Common myeloid progenitor, CD34-positive (primary cell): ENCODE measurements around the gene CEACAM16.
A peak's percentile ranks its signal among the peaks of the same experiment; 100 is the strongest.
"Not testable (repeated sequence)": the region's sequence is repeated elsewhere in the genome, so short reads cannot be mapped to it uniquely, and the experiment has no call there.

ENCODE experiments used
- CTCF ChIA-PET: fragments of 350-600 bp; sonication (Branson Sonifier 250); formaldehyde crosslinking; loops from one replicate; lab custom pipeline; 2021; ENCODE audit warnings: antibody characterized with exemption; lab: Charles Lee
- POLR2A ChIA-PET: fragments of 350-600 bp; sonication (Branson Sonifier 250); formaldehyde crosslinking; loops from one replicate; lab custom pipeline; 2021; ENCODE audit warnings: antibody characterized with exemption; lab: Charles Lee
- DNase-seq, 3 donors: peaks; one replicate each; pipeline versions ENCODE4 v3.0.0 to v3.0.0-alpha.2; 2013
- H3K27ac ChIP-seq, 2 experiments: 1 replicate in 1 of 2; 2 replicates in 1 of 2; pipeline ENCODE4 v1.7.0; 2013; ENCODE audit warnings: inconsistent platforms in 2 of 2, low read length in 2 of 2, mild to moderate bottlenecking in 2 of 2, low read depth in 1 of 2, moderate library complexity in 1 of 2; ENCODE audit not compliant: severe bottlenecking in 2 of 2, insufficient read depth in 1 of 2, poor library complexity in 1 of 2
- H3K27me3 ChIP-seq, 5 experiments: replicated peaks in 2 of 5; 1 replicate in 3 of 5; 2 replicates in 2 of 5; pipeline versions ENCODE4 v1.6.1 to v1.7.0; 2013; ENCODE audit warnings: low read length in 4 of 5, mild to moderate bottlenecking in 2 of 5, moderate library complexity in 2 of 5, inconsistent platforms in 1 of 5; ENCODE audit not compliant: insufficient read depth in 5 of 5, control insufficient read depth in 4 of 5
- H3K36me3 ChIP-seq, 4 experiments: 1 replicate in 2 of 4; 2 replicates in 2 of 4; pipeline versions ENCODE4 v1.6.1 to v1.7.0; 2013; ENCODE audit warnings: low read length in 3 of 4, control low read depth in 1 of 4, mild to moderate bottlenecking in 1 of 4; ENCODE audit not compliant: control insufficient read depth in 4 of 4, insufficient read depth in 4 of 4
- H3K4me1 ChIP-seq, 4 experiments: 1 replicate in 3 of 4; 2 replicates in 1 of 4; pipeline versions ENCODE4 v1.6.1 to v1.7.1; 2013; ENCODE audit warnings: low read length in 3 of 4, mild to moderate bottlenecking in 3 of 4, control low read depth in 1 of 4, inconsistent platforms in 1 of 4, moderate library complexity in 1 of 4; ENCODE audit not compliant: control insufficient read depth in 4 of 4, insufficient read depth in 4 of 4; ENCODE audit errors: control extremely low read depth in 1 of 4
- H3K4me3 ChIP-seq, 7 experiments: 1 replicate in 4 of 7; 2 replicates in 3 of 7; pipeline versions ENCODE4 v1.5.1 to v1.7.0; 2013; ENCODE audit warnings: mild to moderate bottlenecking in 7 of 7, low read length in 6 of 7, moderate library complexity in 6 of 7, inconsistent platforms in 2 of 7, low read depth in 2 of 7, control low read depth in 1 of 7; ENCODE audit not compliant: insufficient read depth in 4 of 7, control insufficient read depth in 1 of 7; ENCODE audit errors: extremely low read depth in 1 of 7
- H3K9me3 ChIP-seq, 5 experiments: 1 replicate in 4 of 5; 2 replicates in 1 of 5; pipeline versions ENCODE4 v1.6.1 to v1.7.1; 2013; ENCODE audit warnings: low read length in 4 of 5, mild to moderate bottlenecking in 2 of 5, inconsistent platforms in 1 of 5, low read depth in 1 of 5, moderate library complexity in 1 of 5; ENCODE audit not compliant: control insufficient read depth in 4 of 5, insufficient read depth in 2 of 5; ENCODE audit errors: control extremely low read depth in 1 of 5
- WGBS: methylation state at CpG from one replicate; pipeline ENCODE4 v1.1.5; 2013; ENCODE audit not compliant: insufficient coverage; 5-methylcytosine and 5-hydroxymethylcytosine counted together

The CEACAM16 gene

GRCh38 chr19:44684396-44684795 is 14.6 kb upstream of the CEACAM16 start:
- DNase-seq, CTCF ChIA-PET, H3K36me3 ChIP-seq, H3K27ac ChIP-seq, H3K4me3 ChIP-seq, H3K9me3 ChIP-seq, H3K27me3 ChIP-seq, POLR2A ChIA-PET: not testable (repeated sequence)
- WGBS, result 76% methylated on average over 2 of the region's 3 CpGs
- H3K4me1 ChIP-seq, result peaks cover 3 to 31% (median 17%) of the 10 kb centered on the region in 4 experiments

GRCh38 chr19:44684892-44685863 is 13.8 kb upstream of the CEACAM16 start:
- no peaks in the 10 kb centered on the region for H3K36me3 ChIP-seq
- ChIA-PET CTCF (interaction anchor here (8.7 kb wide), 1 partner anchor 88 kb away, joined by 138 read pairs; the partner anchor contains the start of gene CBLC), POLR2A (interaction anchor here (0.6 kb wide), 1 partner anchor 191 kb away, joined by 3 read pairs; no protein-coding TSS in a partner anchor)
- H3K4me1 ChIP-seq, result peaks cover 3 to 39% (median 24%) of the 10 kb centered on the region in 4 experiments
- WGBS, result 45% methylated on average over 18 of the region's 25 CpGs
- peaks cover 0 to 7% (median 0%) of the 10 kb centered on the region in 5 experiments for H3K27me3 ChIP-seq
- no peak overlapping the region for H3K27ac ChIP-seq
- no peaks in the 10 kb centered on the region for H3K9me3 ChIP-seq
- H3K4me3 ChIP-seq, result peak overlapping the region in 1 of 7 experiments; percentile 21
- DNase-seq, result peak; percentile 27 to 60 (median 52)

- Histone ChIP-seq H3K36me3 (no peaks in the 10 kb centered on the region), H3K9me3 (no peaks in the 10 kb centered on the region), H3K27ac (no peak overlapping the region), H3K4me1 (peaks cover 3 to 39% (median 24%) of the 10 kb centered on the region in 4 experiments), H3K4me3 (no peak overlapping the region), H3K27me3 (peaks cover 0 to 7% (median 0%) of the 10 kb centered on the region in 5 experiments)
- peak in 2 of 3 donors; percentile 32 to 40 for DNase-seq
- WGBS, result 0% methylated on average over 2 of the region's 4 CpGs
- ChIA-PET POLR2A (interaction anchor here (0.6 kb wide), 1 partner anchor 191 kb away, joined by 3 read pairs; no protein-coding TSS in a partner anchor), CTCF (interaction anchor here (0.7 to 8.7 kb wide), 2 partner anchors 32 to 87 kb away, joined by 3 to 138 read pairs; partner anchors contain the start of gene CBLC)
Measured at GRCh38 chr19:44685877-44686276, 13.1 kb upstream of the CEACAM16 start.

GRCh38 chr19:44686896-44687295 is 12.1 kb upstream of the CEACAM16 start:
- no peaks in the 10 kb centered on the region for H3K36me3 ChIP-seq
- H3K4me1 ChIP-seq, result peaks cover 3 to 46% (median 32%) of the 10 kb centered on the region in 4 experiments
- DNase-seq, result no peak
- CTCF ChIA-PET, result interaction anchor here (8.7 kb wide), 1 partner anchor 86 kb away, joined by 138 read pairs; the partner anchor contains the start of gene CBLC
- H3K27ac ChIP-seq, result no peak overlapping the region
- H3K9me3 ChIP-seq, result no peaks in the 10 kb centered on the region
- POLR2A ChIA-PET, result no interaction called here
- H3K4me3 ChIP-seq, result no peak overlapping the region
- peaks cover 0 to 7% (median 0%) of the 10 kb centered on the region in 5 experiments for H3K27me3 ChIP-seq
- 85% methylated on average over 2 of the region's 4 CpGs for WGBS

GRCh38 chr19:44687888-44688287 is 11.1 kb upstream of the CEACAM16 start:
- 84% methylated on average over 6 of the region's 7 CpGs for WGBS
- H3K4me3 ChIP-seq, result no peak overlapping the region
- no peaks in the 10 kb centered on the region for H3K36me3 ChIP-seq
- peaks cover 7 to 56% (median 41%) of the 10 kb centered on the region in 4 experiments for H3K4me1 ChIP-seq
- no peak overlapping the region for H3K27ac ChIP-seq
- H3K9me3 ChIP-seq, result no peaks in the 10 kb centered on the region
- POLR2A ChIA-PET, result interaction anchor here (0.7 kb wide), 2 partner anchors 108 to 158 kb away, joined by 3 read pairs; partner anchors contain the start of gene NECTIN2
- DNase-seq, result peak in 2 of 3 donors; percentile 56 to 62
- H3K27me3 ChIP-seq, result peaks cover 0 to 7% (median 0%) of the 10 kb centered on the region in 5 experiments
- CTCF ChIA-PET, result interaction anchor here (0.6 to 8.7 kb wide), 11 partner anchors 22 to 155 kb away, joined by 3 to 138 read pairs (median 4); partner anchors contain the start of gene CBLC

- ChIA-PET CTCF (interaction anchor here (0.8 to 8.7 kb wide), 18 partner anchors 11 to 428 kb away, joined by 3 to 138 read pairs (median 6); partner anchors contain the start of gene CBLC), POLR2A (interaction anchor here (1.2 to 2.2 kb wide), 3 partner anchors 30 to 34 kb away, joined by 4 to 10 read pairs (median 5); no protein-coding TSS in a partner anchor)
- Histone ChIP-seq H3K9me3 (no peaks in the 10 kb centered on the region), H3K27me3 (peaks cover 0 to 5% (median 0%) of the 10 kb centered on the region in 5 experiments), H3K27ac (no peak overlapping the region), H3K4me1 (peaks cover 7 to 46% (median 40%) of the 10 kb centered on the region in 4 experiments), H3K4me3 (peak overlapping the region in 1 of 7 experiments; percentile 24), H3K36me3 (no peaks in the 10 kb centered on the region)
- WGBS, result 45% methylated on average over 9 of the region's 11 CpGs
- peak; percentile 82 to 92 (median 88) for DNase-seq
Measured at GRCh38 chr19:44689290-44690130, 9.4 kb upstream of the CEACAM16 start.
